Ovary (tissue), 9 donors: ENCODE measurements around the gene SEC24C. TPM values are rescaled to one million over a fixed set of nuclear protein-coding genes. Genes with fewer than 3 reads are reported as not detected.

ENCODE experiments used
- DNase-seq, 5 donors: peaks; one replicate each; pipeline ENCODE4 v3.0.0-alpha.2; 2019 to 2020
- H3K27ac ChIP-seq, 2 donors: fragments of 200-600 bp; one replicate each; pipeline versions ENCODE4 v1.5.1 to v1.8.0; 2019 to 2022
- H3K27me3 ChIP-seq: fragments of 200-600 bp; one replicate; pipeline ENCODE4 v1.8.0; 2022
- H3K36me3 ChIP-seq: fragments of 200-600 bp; sonication (generic); one replicate; pipeline ENCODE4 v1.5.1; 2019
- H3K4me1 ChIP-seq: one replicate; pipeline ENCODE4 v1.8.1; 2013; ENCODE audit warnings: mild to moderate bottlenecking, moderate library complexity; ENCODE audit not compliant: insufficient read depth
- H3K4me3 ChIP-seq: fragments of 200-600 bp; sonication (generic); one replicate; pipeline ENCODE4 v1.5.1; 2017
- H3K9me3 ChIP-seq, 2 donors: fragments of 200-600 bp in 1 of 2; sonication (generic) in 1 of 2; one replicate each; pipeline versions ENCODE4 v1.5.1 to v1.8.1; 2013 to 2019; ENCODE audit warnings: mild to moderate bottlenecking in 1 of 2, moderate library complexity in 1 of 2
- EP300 ChIP-seq: sonication (generic); formaldehyde crosslinking; IDR thresholded peaks from one replicate; pipeline ENCODE4 v1.6.1; 2017; ENCODE audit warnings: antibody characterized with exemption
- POLR2A ChIP-seq: fragments of 450-650 bp; IDR thresholded peaks from one replicate; pipeline ENCODE4 v1.6.1; 2017; ENCODE audit warnings: antibody characterized with exemption, mild to moderate bottlenecking, moderate library complexity
- WGBS, 3 donors: extraction: QIAGEN DNeasy Blood & Tissue Kit in 1 of 3; methylation state at CpG; one replicate each; pipeline versions ENCODE4 v1.1.5 to v1.1.7; 2013 to 2017; 5-methylcytosine and 5-hydroxymethylcytosine counted together
- intact Hi-C, 4 donors: fragments of 100-400 bp; cut with DNase I; formaldehyde crosslinking; loops; one replicate each; pipeline versions ENCODE4 v1.11.0 to v1.15.1; 2022 to 2023
- polyA plus RNA-seq, 2 donors: library from polyadenylated mRNA; stranded (reverse); fragments of 200-250 nt in 1 of 2; fragments of 350-450 nt in 1 of 2; fragmentation: Illumina TruSeq in 1 of 2; extraction: RNeasy Lipid Tissue Mini Kit (QIAGEN cat#74804) in 1 of 2; gene quantifications; one replicate each; pipeline ENCODE4 v1.2.3, GENCODE V29; 2013 to 2014
- total RNA-seq, 7 donors: library from RNA; depleted of rRNA in 2 of 7; stranded (reverse); fragments of >200 nt in 2 of 7; fragmentation: NEBNext Ultra II Directional in 3 of 7; extraction: Animal tissue kit (Norgen Biotek cat#: 25700) in 3 of 7; gene quantifications; one replicate each; pipeline versions ENCODE4 v1.1.0 to v1.2.4, GENCODE V29; 2016 to 2023
- TF ChIP-seq, protein P1 (sequence below), 3 donors: fragments of 450-650 bp in 2 of 3; fragments of 200-600 bp in 1 of 3; IDR thresholded peaks; one replicate each; pipeline versions ENCODE4 v1.5.1 to v1.8.0; 2016 to 2022; ENCODE audit warnings: antibody characterized with exemption in 3 of 3, mild to moderate bottlenecking in 1 of 3
- donor health status: DM: no; HTN: no; CAD: no; lungs with moderate emphysema.
- donor health status: DM: no; HTN: no; CAD: no.
- donor health status: Bipolar disorder and iron deficiency.
- donor health status: DM: yes; HTN: yes; CAD: no.
- donor health status: DM: no; HTN: no; CAD: no.
- donor health status: DM: yes; HTN: yes; CAD: no.

SEC24C gene
- total and polyA plus RNA-seq, 9 donors: 30.3 to 70.4 (median 58.8) TPM

DNA sequence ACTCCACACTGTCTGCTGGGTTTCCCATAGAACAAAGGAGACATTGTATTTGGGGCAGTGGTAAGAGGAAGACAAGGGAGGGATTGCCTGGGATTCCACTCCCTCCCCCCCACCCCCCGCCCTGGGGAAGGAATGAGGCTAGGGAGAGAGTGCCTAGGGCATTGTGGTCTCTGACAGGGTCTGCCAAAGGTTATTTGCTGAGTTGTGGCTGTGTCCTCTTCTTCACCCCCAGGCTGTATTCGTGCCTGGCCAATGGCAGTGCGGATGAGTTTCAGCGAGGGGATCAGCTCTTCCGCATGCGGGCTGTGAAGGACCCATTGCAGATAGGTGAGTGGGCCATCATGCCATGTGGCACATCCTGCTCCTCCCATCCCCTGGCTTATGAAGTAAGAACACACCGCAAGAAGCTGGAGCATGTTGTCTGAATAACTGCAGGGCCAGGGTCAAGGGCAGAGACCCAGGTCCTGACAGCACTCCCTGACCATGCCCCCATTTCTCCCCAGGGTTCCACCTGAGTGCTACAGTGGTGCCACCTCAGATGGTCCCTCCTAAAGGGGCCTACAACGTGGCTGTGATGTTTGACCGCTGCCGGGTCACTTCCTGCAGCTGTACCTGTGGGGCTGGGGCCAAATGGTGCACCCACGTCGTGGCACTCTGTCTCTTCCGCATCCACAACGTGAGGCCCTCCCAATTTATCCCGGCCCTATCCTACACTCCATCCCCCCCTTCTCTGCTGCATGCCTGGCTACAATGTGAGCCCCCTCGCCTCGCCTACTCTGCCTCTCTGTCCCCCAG, 44.9 kb downstream of the SEC24C start:
- Histone ChIP-seq H3K27me3 (no peaks in the 10 kb centered on the region), H3K4me3 (no peak overlapping the region), H3K9me3 (no peaks in the 10 kb centered on the region), H3K4me1 (peaks cover 7% of the 10 kb centered on the region), H3K27ac (no peak overlapping the region), H3K36me3 (no peaks in the 10 kb centered on the region)
- 79 to 83% (median 79%) methylated on average over 17 of the region's 17 CpGs for WGBS, 3 donors
- peak in 1 of 5 donors; percentile 18 for DNase-seq
- TF ChIP-seq POLR2A: no peak
- TF ChIP-seq EP300: no peak
- TF ChIP-seq, protein P1, sequence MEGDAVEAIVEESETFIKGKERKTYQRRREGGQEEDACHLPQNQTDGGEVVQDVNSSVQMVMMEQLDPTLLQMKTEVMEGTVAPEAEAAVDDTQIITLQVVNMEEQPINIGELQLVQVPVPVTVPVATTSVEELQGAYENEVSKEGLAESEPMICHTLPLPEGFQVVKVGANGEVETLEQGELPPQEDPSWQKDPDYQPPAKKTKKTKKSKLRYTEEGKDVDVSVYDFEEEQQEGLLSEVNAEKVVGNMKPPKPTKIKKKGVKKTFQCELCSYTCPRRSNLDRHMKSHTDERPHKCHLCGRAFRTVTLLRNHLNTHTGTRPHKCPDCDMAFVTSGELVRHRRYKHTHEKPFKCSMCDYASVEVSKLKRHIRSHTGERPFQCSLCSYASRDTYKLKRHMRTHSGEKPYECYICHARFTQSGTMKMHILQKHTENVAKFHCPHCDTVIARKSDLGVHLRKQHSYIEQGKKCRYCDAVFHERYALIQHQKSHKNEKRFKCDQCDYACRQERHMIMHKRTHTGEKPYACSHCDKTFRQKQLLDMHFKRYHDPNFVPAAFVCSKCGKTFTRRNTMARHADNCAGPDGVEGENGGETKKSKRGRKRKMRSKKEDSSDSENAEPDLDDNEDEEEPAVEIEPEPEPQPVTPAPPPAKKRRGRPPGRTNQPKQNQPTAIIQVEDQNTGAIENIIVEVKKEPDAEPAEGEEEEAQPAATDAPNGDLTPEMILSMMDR (IDR thresholded peaks at IDR 0.05): no peak
- intact Hi-C loops: no loop called here

DNA sequence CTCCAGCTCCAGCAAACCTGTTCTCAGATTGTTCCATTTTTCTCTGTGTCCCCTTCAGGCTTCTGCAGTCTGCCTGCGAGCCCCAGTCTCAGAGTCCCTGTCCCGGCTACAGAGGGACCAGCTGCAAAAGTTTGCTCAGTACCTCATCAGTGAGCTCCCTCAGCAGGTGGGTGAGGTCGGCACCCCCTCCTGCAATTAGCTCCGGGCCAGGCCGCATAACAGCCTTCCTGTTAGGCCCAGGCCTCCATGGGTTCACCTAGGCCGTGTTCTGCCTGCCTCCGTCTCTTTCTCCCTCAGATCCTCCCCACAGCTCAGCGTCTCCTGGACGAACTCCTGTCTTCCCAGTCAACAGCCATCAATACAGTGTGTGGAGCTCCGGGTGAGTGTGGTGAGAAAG, 45.5 kb downstream of the SEC24C start:
- intact Hi-C loops: no loop called here
- no peak overlapping the region for H3K4me3 ChIP-seq
- no peaks in the 10 kb centered on the region for H3K36me3 ChIP-seq
- no peaks in the 10 kb centered on the region for H3K27me3 ChIP-seq
- no peak overlapping the region for H3K27ac ChIP-seq
- H3K9me3 ChIP-seq: no peaks in the 10 kb centered on the region
- WGBS, 3 donors: 80 to 88% (median 84%) methylated on average over 10 of the region's 10 CpGs
- DNase-seq: no peak
- TF ChIP-seq, protein P1 (IDR thresholded peaks at IDR 0.05): no peak
- no peak for TF ChIP-seq POLR2A
- peaks cover 7% of the 10 kb centered on the region for H3K4me1 ChIP-seq

DNA sequence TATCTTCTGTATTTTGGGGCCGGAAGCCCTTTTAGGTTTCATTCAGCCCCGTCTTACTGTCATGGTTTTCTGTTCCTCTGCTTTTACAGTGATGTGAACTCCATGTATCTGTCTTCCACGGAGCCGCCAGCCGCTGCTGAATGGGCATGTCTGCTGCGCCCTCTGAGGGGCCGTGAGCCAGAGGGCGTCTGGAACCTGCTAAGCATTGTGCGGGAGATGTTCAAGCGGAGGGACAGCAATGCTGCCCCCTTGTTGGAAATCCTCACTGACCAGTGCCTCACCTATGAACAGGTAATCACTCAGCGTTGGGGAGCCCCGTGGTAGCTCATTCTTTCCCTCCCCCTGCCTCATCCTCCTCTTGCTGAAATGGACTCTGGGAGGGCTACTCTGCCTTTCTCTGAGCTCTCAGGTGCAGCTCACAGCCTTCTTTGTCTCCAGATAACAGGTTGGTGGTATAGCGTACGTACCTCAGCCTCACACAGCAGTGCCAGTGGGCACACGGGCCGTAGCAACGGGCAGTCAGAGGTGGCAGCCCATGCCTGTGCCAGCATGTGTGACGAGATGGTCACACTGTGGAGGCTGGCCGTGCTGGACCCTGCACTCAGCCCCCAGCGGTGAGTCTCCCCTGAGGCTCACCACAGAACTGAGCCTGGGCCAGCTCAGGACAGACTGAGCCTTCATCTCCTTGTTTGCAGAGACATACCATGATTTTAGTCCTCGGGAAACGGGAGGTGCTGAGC, 46.9 kb downstream of the SEC24C start:
- H3K27ac ChIP-seq: no peak overlapping the region
- no peak overlapping the region for H3K4me3 ChIP-seq
- H3K27me3 ChIP-seq: no peaks in the 10 kb centered on the region
- intact Hi-C loops: no loop called here
- TF ChIP-seq POLR2A (no peak), EP300 (no peak)
- TF ChIP-seq, protein P1 (IDR thresholded peaks at IDR 0.05): no peak
- no peaks in the 10 kb centered on the region for H3K36me3 ChIP-seq
- H3K9me3 ChIP-seq: no peaks in the 10 kb centered on the region
- 84 to 90% (median 88%) methylated on average over 21 to 22 of the region's 22 CpGs for WGBS, 3 donors
- peaks cover 7% of the 10 kb centered on the region for H3K4me1 ChIP-seq
- DNase-seq: peak in 1 of 5 donors; percentile 14

DNA sequence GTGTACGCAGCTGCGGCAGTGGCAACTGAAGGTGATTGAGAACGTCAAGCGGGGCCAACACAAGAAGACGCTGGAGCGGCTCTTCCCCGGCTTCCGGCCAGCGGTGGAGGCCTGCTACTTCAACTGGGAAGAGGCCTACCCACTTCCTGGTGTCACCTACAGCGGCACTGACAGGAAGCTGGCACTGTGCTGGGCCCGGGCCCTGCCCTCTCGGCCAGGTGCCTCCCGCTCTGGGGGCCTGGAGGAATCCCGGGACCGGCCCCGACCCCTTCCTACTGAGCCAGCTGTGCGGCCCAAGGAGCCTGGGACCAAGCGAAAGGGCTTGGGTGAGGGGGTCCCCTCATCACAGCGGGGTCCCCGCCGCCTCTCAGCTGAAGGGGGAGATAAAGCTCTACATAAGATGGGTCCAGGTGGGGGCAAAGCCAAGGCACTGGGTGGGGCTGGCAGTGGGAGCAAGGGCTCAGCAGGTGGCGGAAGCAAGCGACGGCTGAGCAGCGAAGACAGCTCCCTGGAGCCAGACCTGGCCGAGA, 47.8 kb downstream of the SEC24C start:
- intact Hi-C loops: no loop called here
- 91 to 93% (median 91%) methylated on average over 25 to 26 of the region's 26 CpGs for WGBS, 3 donors
- H3K4me3 ChIP-seq: no peak overlapping the region
- no peaks in the 10 kb centered on the region for H3K9me3 ChIP-seq
- no peaks in the 10 kb centered on the region for H3K36me3 ChIP-seq
- no peak for DNase-seq
- no peaks in the 10 kb centered on the region for H3K27me3 ChIP-seq
- TF ChIP-seq, protein P1 (IDR thresholded peaks at IDR 0.05): no peak
- TF ChIP-seq POLR2A (no peak), EP300 (no peak)
- peaks cover 3% of the 10 kb centered on the region for H3K4me1 ChIP-seq
- no peak overlapping the region for H3K27ac ChIP-seq
